PC-9 (cell line): ENCODE results near the gene CROCC. TPM values are rescaled to one million over a fixed set of nuclear protein-coding genes. Genes with fewer than 3 reads are reported as not detected.

Experiments
- BruUV-seq: library from RNA; stranded (reverse); fragments of 400-500 nt; replicated peaks from 2 replicates; lab custom pipeline; 2021; lab: Mats Ljungman, UMichigan
- CTCF ChIA-PET: fragments of 300-600 bp; sonication (Branson Sonifier 250); formaldehyde crosslinking; loops from one replicate; lab custom pipeline; 2022; ENCODE audit warnings: antibody characterized with exemption; lab: Charles Lee
- POLR2A ChIA-PET: fragments of 300-600 bp; sonication (Branson Sonifier 250); formaldehyde crosslinking; loops from one replicate; lab custom pipeline; 2022; ENCODE audit warnings: antibody characterized with exemption; ENCODE audit not compliant: unreplicated experiment; lab: Charles Lee
- DNase-seq, 2 experiments: peaks; one replicate each; pipeline versions ENCODE4 v3.0.0 to v3.0.0-alpha.2; 2015 to 2022; ENCODE audit warnings: mixed read lengths in 1 of 2
- H2AFZ ChIP-seq: fragments of 200-600 bp; sonication (generic); 2 replicates; pipeline ENCODE4 v1.8.1; 2017; ENCODE audit warnings: antibody characterized with exemption
- H3F3A ChIP-seq: fragments of 200-600 bp; sonication (generic); 2 replicates; pipeline ENCODE4 v1.8.1; 2017; ENCODE audit warnings: antibody characterized with exemption, mild to moderate bottlenecking, low read depth; ENCODE audit not compliant: insufficient read depth
- H3K27ac ChIP-seq: fragments of 200-600 bp; sonication (generic); 2 replicates; pipeline ENCODE4 v1.6.1; 2016; ENCODE audit warnings: mixed run types
- H3K27me3 ChIP-seq: fragments of 200-600 bp; sonication (generic); 2 replicates; pipeline ENCODE4 v1.6.1; 2016; ENCODE audit warnings: low read depth, mixed run types; ENCODE audit not compliant: insufficient read depth
- H3K36me3 ChIP-seq: fragments of 200-600 bp; sonication (generic); 2 replicates; pipeline ENCODE4 v1.6.1; 2016; ENCODE audit warnings: low read depth, mixed run types
- H3K4me1 ChIP-seq: fragments of 200-600 bp; sonication (generic); replicated peaks from 2 replicates; pipeline ENCODE4 v1.6.1; 2016; ENCODE audit warnings: mixed run types; ENCODE audit not compliant: insufficient read depth
- H3K4me2 ChIP-seq: fragments of 200-600 bp; sonication (generic); 2 replicates; pipeline ENCODE4 v1.6.1; 2017; ENCODE audit warnings: mixed run types
- H3K4me3 ChIP-seq: fragments of 200-600 bp; sonication (generic); 2 replicates; pipeline ENCODE4 v1.6.1; 2016; ENCODE audit warnings: mixed run types
- H3K79me2 ChIP-seq: fragments of 200-600 bp; sonication (generic); 2 replicates; pipeline ENCODE4 v1.6.1; 2017; ENCODE audit warnings: low read depth, mixed run types
- H3K9me2 ChIP-seq: fragments of 200-600 bp; sonication (generic); 2 replicates; pipeline ENCODE4 v1.8.1; 2017; ENCODE audit warnings: mild to moderate bottlenecking; ENCODE audit not compliant: insufficient read depth
- H3K9me3 ChIP-seq: fragments of 200-600 bp; sonication (generic); 2 replicates; pipeline ENCODE4 v1.8.1; 2016; ENCODE audit warnings: low read depth; ENCODE audit not compliant: insufficient read depth
- H4K20me1 ChIP-seq: fragments of 200-600 bp; sonication (generic); 2 replicates; pipeline ENCODE4 v1.8.1; 2017; ENCODE audit not compliant: insufficient read depth
- EZH2 ChIP-seq: fragments of 200-600 bp; sonication (generic); IDR thresholded peaks from 2 replicates; pipeline ENCODE4 v1.8.0; 2017; ENCODE audit warnings: antibody characterized with exemption, low read depth
- intact Hi-C: fragments of 100-400 bp; cut with micrococcal nuclease; formaldehyde crosslinking; loops from one replicate; pipeline ENCODE4 v1.10.0; 2022; ENCODE audit not compliant: unreplicated experiment
- total RNA-seq: library from RNA; stranded (reverse); gene quantifications from 2 replicates; pipeline ENCODE4 v1.2.3, GENCODE V29; 2021
- TF ChIP-seq, protein P1 (sequence below): fragments of 200-600 bp; sonication (generic); conservative IDR thresholded peaks from 2 replicates; pipeline ENCODE4 v1.6.1; 2017; ENCODE audit warnings: mixed run types, antibody characterized with exemption, mild to moderate bottlenecking, moderate library complexity

Gene CROCC
- total RNA-seq, 1 experiment from 2014 or later, result 18.9 TPM

DNA sequence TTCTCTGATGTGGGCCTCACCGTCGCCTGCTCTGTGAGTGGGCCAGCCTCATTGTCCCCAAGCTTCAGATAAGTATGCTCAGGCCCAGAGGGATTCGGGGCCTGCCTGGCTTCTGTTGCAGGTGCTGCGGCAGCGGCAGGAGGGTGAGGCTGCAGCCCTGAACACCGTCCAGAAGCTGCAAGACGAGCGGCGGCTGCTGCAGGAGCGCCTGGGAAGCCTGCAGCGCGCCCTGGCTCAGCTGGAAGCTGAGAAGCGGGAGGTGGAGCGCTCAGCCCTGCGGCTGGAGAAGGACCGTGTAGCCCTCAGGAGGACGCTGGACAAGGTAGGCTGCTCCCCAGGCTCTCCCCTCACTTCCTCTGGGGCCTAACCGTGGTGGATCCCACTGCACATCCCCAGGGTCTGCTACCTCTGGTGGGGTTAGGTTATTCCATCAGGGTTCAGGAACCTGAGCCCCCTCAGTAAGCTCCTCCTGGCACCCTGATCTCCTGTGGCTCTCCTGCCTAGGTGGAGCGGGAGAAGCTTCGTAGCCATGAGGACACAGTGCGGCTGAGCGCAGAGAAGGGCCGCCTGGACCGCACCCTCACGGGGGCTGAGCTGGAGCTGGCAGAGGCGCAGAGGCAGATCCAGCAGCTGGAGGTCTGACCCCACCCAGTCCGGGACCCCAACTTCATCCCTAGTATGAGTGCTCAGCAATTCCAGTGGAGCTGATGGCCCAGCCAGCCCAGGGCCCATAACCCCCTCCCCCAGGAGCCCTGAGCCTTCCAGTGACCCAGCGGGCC is 48.6 kb downstream of the CROCC start:
- H4K20me1 ChIP-seq, result no peaks in the 10 kb centered on the region
- no peaks in the 10 kb centered on the region for H3K79me2 ChIP-seq
- no peak overlapping the region for H3K4me3 ChIP-seq
- POLR2A ChIA-PET, result interaction anchor here (0.6 kb wide), 1 partner anchor 15 kb away, joined by 9 read pairs; no protein-coding TSS in a partner anchor
- no peaks in the 10 kb centered on the region for H3K9me2 ChIP-seq
- no peak for TF ChIP-seq EZH2
- TF ChIP-seq, protein P1, sequence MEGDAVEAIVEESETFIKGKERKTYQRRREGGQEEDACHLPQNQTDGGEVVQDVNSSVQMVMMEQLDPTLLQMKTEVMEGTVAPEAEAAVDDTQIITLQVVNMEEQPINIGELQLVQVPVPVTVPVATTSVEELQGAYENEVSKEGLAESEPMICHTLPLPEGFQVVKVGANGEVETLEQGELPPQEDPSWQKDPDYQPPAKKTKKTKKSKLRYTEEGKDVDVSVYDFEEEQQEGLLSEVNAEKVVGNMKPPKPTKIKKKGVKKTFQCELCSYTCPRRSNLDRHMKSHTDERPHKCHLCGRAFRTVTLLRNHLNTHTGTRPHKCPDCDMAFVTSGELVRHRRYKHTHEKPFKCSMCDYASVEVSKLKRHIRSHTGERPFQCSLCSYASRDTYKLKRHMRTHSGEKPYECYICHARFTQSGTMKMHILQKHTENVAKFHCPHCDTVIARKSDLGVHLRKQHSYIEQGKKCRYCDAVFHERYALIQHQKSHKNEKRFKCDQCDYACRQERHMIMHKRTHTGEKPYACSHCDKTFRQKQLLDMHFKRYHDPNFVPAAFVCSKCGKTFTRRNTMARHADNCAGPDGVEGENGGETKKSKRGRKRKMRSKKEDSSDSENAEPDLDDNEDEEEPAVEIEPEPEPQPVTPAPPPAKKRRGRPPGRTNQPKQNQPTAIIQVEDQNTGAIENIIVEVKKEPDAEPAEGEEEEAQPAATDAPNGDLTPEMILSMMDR, result no peak
- no peaks in the 10 kb centered on the region for H3K36me3 ChIP-seq
- intact Hi-C loops, result no loop called here
- no TSS peak for BruUV-seq
- no peaks in the 10 kb centered on the region for H3K9me3 ChIP-seq
- no peaks in the 10 kb centered on the region for H3K27me3 ChIP-seq
- no peak for DNase-seq
- H3K4me1 ChIP-seq, result no peaks in the 10 kb centered on the region
- no peak overlapping the region for H3K4me2 ChIP-seq
- CTCF ChIA-PET, result no interaction called here
- no peak overlapping the region for H3K27ac ChIP-seq
- H3F3A ChIP-seq, result no peaks in the 10 kb centered on the region
- no peak overlapping the region for H2AFZ ChIP-seq

DNA sequence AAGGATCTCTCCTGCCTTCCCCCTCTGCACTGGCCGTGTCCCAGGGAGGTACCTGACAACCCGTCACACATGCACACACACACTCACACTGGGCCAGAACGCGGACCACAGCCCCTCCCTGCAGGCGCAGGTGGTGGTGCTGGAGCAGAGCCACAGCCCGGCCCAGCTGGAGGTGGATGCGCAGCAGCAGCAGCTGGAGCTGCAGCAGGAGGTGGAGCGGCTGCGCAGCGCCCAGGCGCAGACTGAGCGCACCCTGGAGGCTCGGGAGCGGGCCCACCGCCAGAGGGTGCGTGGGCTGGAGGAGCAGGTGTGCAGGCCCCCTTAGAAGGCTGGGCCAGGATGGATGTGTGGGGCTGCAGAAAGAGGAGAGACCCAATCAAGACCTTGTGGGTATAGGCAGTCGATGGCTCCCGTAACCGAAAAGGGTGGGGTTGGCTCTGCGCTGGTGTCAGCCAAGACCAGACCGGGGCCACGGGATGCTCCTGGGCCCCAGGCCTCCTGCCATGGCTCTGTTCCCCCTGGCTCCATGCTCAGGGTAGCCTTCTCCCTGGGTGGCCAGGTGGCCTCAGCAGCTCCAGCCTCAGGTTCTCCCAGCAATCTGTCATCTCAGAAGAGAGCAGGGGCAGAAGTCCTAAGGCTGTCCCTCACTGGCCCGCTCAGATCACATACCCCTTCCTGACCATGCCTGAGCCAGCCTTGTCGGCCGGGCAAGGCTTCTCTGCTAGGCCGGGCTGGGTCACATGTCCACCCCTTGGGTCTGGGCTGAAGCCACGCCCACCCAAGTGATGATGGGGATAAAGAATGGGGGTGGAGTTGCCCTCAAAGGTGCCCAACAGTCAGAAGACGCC is 49.8 kb downstream of the CROCC start:
- Histone ChIP-seq H3K36me3 (no peaks in the 10 kb centered on the region), H3K9me2 (no peaks in the 10 kb centered on the region), H3K79me2 (no peaks in the 10 kb centered on the region), H3K27me3 (no peaks in the 10 kb centered on the region), H3K4me3 (no peak overlapping the region), H3K4me2 (no peak overlapping the region), H3F3A (no peaks in the 10 kb centered on the region), H4K20me1 (no peaks in the 10 kb centered on the region), H3K4me1 (no peaks in the 10 kb centered on the region), H3K27ac (no peak overlapping the region), H3K9me3 (no peaks in the 10 kb centered on the region), H2AFZ (no peak overlapping the region)
- CTCF ChIA-PET, result no interaction called here
- POLR2A ChIA-PET, result no interaction called here
- DNase-seq, result peak in 1 of 2 experiments; percentile 43
- intact Hi-C loops, result no loop called here
- BruUV-seq, result no TSS peak
- TF ChIP-seq, protein P1, result no peak
- no peak for TF ChIP-seq EZH2

DNA sequence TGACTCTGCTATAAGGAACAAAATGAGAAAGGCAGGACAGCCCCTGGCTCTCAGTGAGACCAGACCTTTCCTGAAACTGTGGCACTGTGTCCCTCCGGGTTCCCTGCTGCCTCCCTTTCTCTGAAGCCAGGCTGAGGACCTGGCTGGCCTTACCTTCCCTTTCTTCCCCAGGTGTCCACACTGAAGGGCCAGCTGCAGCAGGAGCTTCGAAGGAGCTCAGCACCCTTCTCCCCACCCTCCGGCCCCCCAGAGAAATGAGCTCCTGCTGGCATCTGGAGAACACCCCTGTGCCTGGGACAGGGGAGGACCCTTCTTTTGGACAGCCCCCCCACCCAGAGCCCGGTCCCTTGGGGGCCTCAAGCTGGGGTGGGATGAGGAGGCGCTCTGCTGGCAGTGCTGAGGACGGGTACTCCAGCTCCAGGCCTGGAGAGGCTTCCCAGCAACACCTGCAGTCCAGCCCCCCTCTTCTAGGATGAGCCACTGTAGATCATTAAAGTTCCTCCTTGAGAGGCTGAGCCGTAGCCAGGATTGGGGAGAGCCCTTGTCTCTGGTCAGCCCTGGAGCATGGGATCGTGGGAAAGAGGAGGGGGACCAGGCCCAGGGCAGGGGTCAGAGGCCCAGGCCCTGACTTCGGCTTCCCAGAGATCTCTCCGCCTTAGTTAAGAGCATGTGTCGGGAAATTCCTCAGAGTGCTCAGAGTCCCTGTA is 50.6 kb downstream of the CROCC start:
- Histone ChIP-seq H3K27ac (no peak overlapping the region), H3K4me2 (no peak overlapping the region), H3K79me2 (no peaks in the 10 kb centered on the region), H2AFZ (no peak overlapping the region), H3K4me1 (no peaks in the 10 kb centered on the region), H3K4me3 (no peak overlapping the region), H3F3A (no peaks in the 10 kb centered on the region), H3K27me3 (no peaks in the 10 kb centered on the region), H3K9me3 (no peaks in the 10 kb centered on the region), H3K9me2 (no peaks in the 10 kb centered on the region), H4K20me1 (no peaks in the 10 kb centered on the region), H3K36me3 (no peaks in the 10 kb centered on the region)
- intact Hi-C loops, result no loop called here
- no peak for TF ChIP-seq EZH2
- TF ChIP-seq, protein P1, result no peak
- CTCF ChIA-PET, result interaction anchor here (0.6 kb wide), 1 partner anchor 16 kb away, joined by 5 read pairs; no protein-coding TSS in a partner anchor
- BruUV-seq, result no TSS peak
- POLR2A ChIA-PET, result interaction anchor here (0.6 kb wide), 1 partner anchor 80 kb away, joined by 4 read pairs; no protein-coding TSS in a partner anchor
- DNase-seq, result no peak
